Measurements from ENCODE around the gene ISY1.
A peak's percentile ranks its signal among the peaks of the same experiment; 100 is the strongest.
"Not testable (repeated sequence)": the region's sequence is repeated elsewhere in the genome, so short reads cannot be mapped to it uniquely, and the experiment has no call there.

ISY1 gene

GRCh38 chr3:129166579-129167332 lies 5.9 kb upstream of the ISY1 start:
- DNase-seq (ENCODE audit: low read depth in 2 of 3, low spot score in 1 of 3): no peak

- not testable (repeated sequence) for DNase-seq (ENCODE audit: low read depth in 2 of 3, low spot score in 1 of 3)
Measured at GRCh38 chr3:129165594-129165993, 4.7 kb upstream of the ISY1 start.

GRCh38 chr3:129164500-129164899 lies 3.6 kb upstream of the ISY1 start:
- DNase-seq (ENCODE audit: low read depth in 2 of 3, low spot score in 1 of 3): no peak

- DNase-seq (ENCODE audit: low read depth in 2 of 3, low spot score in 1 of 3): no peak
Measured at GRCh38 chr3:129162729-129163579, 2.1 kb upstream of the ISY1 start.

- DNase-seq (ENCODE audit: low read depth in 2 of 3, low spot score in 1 of 3): peak in 1 of 3 donors; percentile 23
Measured at GRCh38 chr3:129161860-129162271, 1.0 kb upstream of the ISY1 start.

- no peak for DNase-seq (ENCODE audit: low read depth in 2 of 3, low spot score in 1 of 3)
Measured at GRCh38 chr3:129144786-129145185, 16.1 kb downstream of the ISY1 start.

- DNase-seq (ENCODE audit: low read depth in 2 of 3, low spot score in 1 of 3): not testable (repeated sequence)
Measured at GRCh38 chr3:129141011-129141410, 19.9 kb downstream of the ISY1 start.

- DNase-seq (ENCODE audit: low read depth in 2 of 3, low spot score in 1 of 3): no peak
Measured at GRCh38 chr3:129139911-129140310, 21.0 kb downstream of the ISY1 start.

- not testable (repeated sequence) for DNase-seq (ENCODE audit: low read depth in 2 of 3, low spot score in 1 of 3)
Measured at GRCh38 chr3:129136275-129136674, 24.6 kb downstream of the ISY1 start.

GRCh38 chr3:129132097-129132866 lies 28.6 kb downstream of the ISY1 start:
- no peak for DNase-seq (ENCODE audit: low read depth in 2 of 3, low spot score in 1 of 3)

- no peak for DNase-seq (ENCODE audit: low read depth in 2 of 3, low spot score in 1 of 3)
Measured at GRCh38 chr3:129131465-129132088, 29.3 kb downstream of the ISY1 start.

GRCh38 chr3:129130291-129130813 lies 30.5 kb downstream of the ISY1 start:
- no peak for DNase-seq (ENCODE audit: low read depth in 2 of 3, low spot score in 1 of 3)

GRCh38 chr3:129128357-129129155 lies 32.3 kb downstream of the ISY1 start:
- no peak for DNase-seq (ENCODE audit: low read depth in 2 of 3, low spot score in 1 of 3)

GRCh38 chr3:129126726-129127280 lies 34.1 kb downstream of the ISY1 start:
- no peak for DNase-seq (ENCODE audit: low read depth in 2 of 3, low spot score in 1 of 3)

- DNase-seq (ENCODE audit: low read depth in 2 of 3, low spot score in 1 of 3): no peak
Measured at GRCh38 chr3:129123314-129124060, 37.4 kb downstream of the ISY1 start.

GRCh38 chr3:129122412-129123011 lies 38.4 kb downstream of the ISY1 start:
- no peak for DNase-seq (ENCODE audit: low read depth in 2 of 3, low spot score in 1 of 3)

- peak; percentile 73 to 77 (median 75) for DNase-seq (ENCODE audit: low read depth in 2 of 3, low spot score in 1 of 3)
Measured at GRCh38 chr3:129121792-129122411, 39.0 kb downstream of the ISY1 start, which contains the start of gene RAB43. Gene RAB43 (minus strand): TSS chr3:129121804. CDS start chr3:129121489, 315 bp downstream.

Data from stimulated activated CD4-positive, alpha-beta T cell treated with anti-CD3 and anti-CD28 coated beads, Interleukin-12 subunit alpha, Interleukin-12 subunit beta, amount 100 ng/mL, for 48 hours (primary cell).